GM15510 (cell line): ENCODE results near the gene UQCC2.

Source experiments
- POLR2A ChIP-seq: IDR thresholded peaks from 3 replicates; pipeline ENCODE4 v1.6.1; 2011; ENCODE audit warnings: borderline replicate concordance; ENCODE audit not compliant: insufficient read length; ENCODE audit errors: extremely low read depth

The UQCC2 gene

GRCh38 chr6:33735216-33735615 lies 23.7 kb upstream of the UQCC2 start:
- no peak for TF ChIP-seq POLR2A

- TF ChIP-seq POLR2A, result no peak
Measured at GRCh38 chr6:33733709-33734007, 22.2 kb upstream of the UQCC2 start.

GRCh38 chr6:33732817-33733708 lies 21.6 kb upstream of the UQCC2 start:
- no peak for TF ChIP-seq POLR2A

GRCh38 chr6:33732385-33732784 lies 20.9 kb upstream of the UQCC2 start:
- no peak for TF ChIP-seq POLR2A

GRCh38 chr6:33731751-33732282 lies 20.3 kb upstream of the UQCC2 start:
- no peak for TF ChIP-seq POLR2A

- TF ChIP-seq POLR2A, result no peak
Measured at GRCh38 chr6:33731035-33731434, 19.5 kb upstream of the UQCC2 start.

GRCh38 chr6:33730611-33731010 lies 19.1 kb upstream of the UQCC2 start:
- no peak for TF ChIP-seq POLR2A

- TF ChIP-seq POLR2A, result no peak
Measured at GRCh38 chr6:33729059-33729458, 17.6 kb upstream of the UQCC2 start.

GRCh38 chr6:33728438-33728837 lies 16.9 kb upstream of the UQCC2 start:
- TF ChIP-seq POLR2A, result no peak

- no peak for TF ChIP-seq POLR2A
Measured at GRCh38 chr6:33727932-33728331, 16.4 kb upstream of the UQCC2 start.

GRCh38 chr6:33727126-33727525 lies 15.6 kb upstream of the UQCC2 start:
- no peak for TF ChIP-seq POLR2A

- TF ChIP-seq POLR2A, result no peak
Measured at GRCh38 chr6:33726696-33727095, 15.2 kb upstream of the UQCC2 start.

- TF ChIP-seq POLR2A, result no peak
Measured at GRCh38 chr6:33725891-33726673, 14.6 kb upstream of the UQCC2 start.

GRCh38 chr6:33725222-33725621 lies 13.7 kb upstream of the UQCC2 start:
- TF ChIP-seq POLR2A, result no peak
